Endothelial cell (in vitro differentiated cells): ENCODE results near the gene SLC5A9. TPM values are rescaled to one million over a fixed set of nuclear protein-coding genes. Genes with fewer than 3 reads are reported as not detected.
A peak's percentile ranks its signal among the peaks of the same experiment; 100 is the strongest.

Experiments used
- DNase-seq: peaks from one replicate; pipeline ENCODE4 v3.0.0; 2021; ENCODE audit warnings: low spot score
- H3K27ac Mint-ChIP-seq: one replicate; pipeline ENCODE4 v1.8.0; 2021; ENCODE audit warnings: mixed read lengths, inconsistent platforms; ENCODE audit not compliant: unreplicated experiment
- H3K27me3 Mint-ChIP-seq: one replicate; pipeline ENCODE4 v1.8.0; 2021; ENCODE audit warnings: mild to moderate bottlenecking, moderate library complexity, mixed read lengths, inconsistent platforms; ENCODE audit not compliant: unreplicated experiment
- H3K36me3 Mint-ChIP-seq: one replicate; pipeline ENCODE4 v1.8.0; 2021; ENCODE audit warnings: mild to moderate bottlenecking, low read depth, mixed read lengths, inconsistent platforms; ENCODE audit not compliant: unreplicated experiment
- H3K4me1 Mint-ChIP-seq: one replicate; pipeline ENCODE4 v1.8.0; 2021; ENCODE audit warnings: mild to moderate bottlenecking, mixed read lengths, inconsistent platforms; ENCODE audit not compliant: unreplicated experiment
- H3K4me3 Mint-ChIP-seq: one replicate; pipeline ENCODE4 v1.8.0; 2021; ENCODE audit warnings: mild to moderate bottlenecking, mixed read lengths, inconsistent platforms; ENCODE audit not compliant: unreplicated experiment
- H3K9me3 Mint-ChIP-seq: one replicate; pipeline ENCODE4 v1.8.0; 2021; ENCODE audit warnings: mixed read lengths, inconsistent platforms; ENCODE audit not compliant: unreplicated experiment
- total RNA-seq: library from RNA; stranded (reverse); fragmentation: NEBNext Ultra II Directional; extraction: Animal tissue kit (Norgen Biotek cat#: 25700); gene quantifications from one replicate; pipeline ENCODE4 v1.2.1, GENCODE V29; 2021; ENCODE audit not compliant: unreplicated experiment
- TF ChIP-seq, protein P1 (sequence below): fragments of 200-600 bp; sonication (generic); IDR thresholded peaks from one replicate; pipeline ENCODE4 v1.5.0; 2021; ENCODE audit warnings: antibody characterized with exemption; ENCODE audit not compliant: unreplicated experiment

Gene SLC5A9
- total RNA-seq, 1 donor from 2014 or later = 1.1 TPM

DNA sequence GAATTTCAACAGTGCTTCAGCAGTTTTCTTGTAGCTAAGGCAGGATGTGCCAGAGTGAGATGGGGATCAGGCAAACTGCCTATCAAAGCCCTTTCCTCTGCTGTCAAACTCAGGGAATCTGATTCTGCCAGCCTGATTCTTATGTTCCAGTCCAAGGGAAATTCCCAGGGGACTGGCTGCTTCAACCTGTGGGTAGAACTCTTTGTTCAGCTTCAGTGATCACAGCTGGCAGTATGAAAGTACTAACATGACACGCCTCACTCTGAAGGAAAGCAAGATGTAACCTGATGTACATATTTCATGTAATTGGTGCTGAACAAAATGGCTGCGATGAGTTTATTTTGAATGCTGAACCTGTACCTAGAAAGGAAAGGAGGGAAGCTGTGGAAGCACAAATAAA lies 40.1 kb upstream of the SLC5A9 start:
- peaks cover 7% of the 10 kb centered on the region for H3K9me3 Mint-ChIP-seq
- peaks cover 21% of the 10 kb centered on the region for H3K4me1 Mint-ChIP-seq
- H3K36me3 Mint-ChIP-seq = peaks cover 12% of the 10 kb centered on the region
- no peak overlapping the region for H3K4me3 Mint-ChIP-seq
- TF ChIP-seq, protein P1, sequence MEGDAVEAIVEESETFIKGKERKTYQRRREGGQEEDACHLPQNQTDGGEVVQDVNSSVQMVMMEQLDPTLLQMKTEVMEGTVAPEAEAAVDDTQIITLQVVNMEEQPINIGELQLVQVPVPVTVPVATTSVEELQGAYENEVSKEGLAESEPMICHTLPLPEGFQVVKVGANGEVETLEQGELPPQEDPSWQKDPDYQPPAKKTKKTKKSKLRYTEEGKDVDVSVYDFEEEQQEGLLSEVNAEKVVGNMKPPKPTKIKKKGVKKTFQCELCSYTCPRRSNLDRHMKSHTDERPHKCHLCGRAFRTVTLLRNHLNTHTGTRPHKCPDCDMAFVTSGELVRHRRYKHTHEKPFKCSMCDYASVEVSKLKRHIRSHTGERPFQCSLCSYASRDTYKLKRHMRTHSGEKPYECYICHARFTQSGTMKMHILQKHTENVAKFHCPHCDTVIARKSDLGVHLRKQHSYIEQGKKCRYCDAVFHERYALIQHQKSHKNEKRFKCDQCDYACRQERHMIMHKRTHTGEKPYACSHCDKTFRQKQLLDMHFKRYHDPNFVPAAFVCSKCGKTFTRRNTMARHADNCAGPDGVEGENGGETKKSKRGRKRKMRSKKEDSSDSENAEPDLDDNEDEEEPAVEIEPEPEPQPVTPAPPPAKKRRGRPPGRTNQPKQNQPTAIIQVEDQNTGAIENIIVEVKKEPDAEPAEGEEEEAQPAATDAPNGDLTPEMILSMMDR = no peak
- no peak overlapping the region for H3K27ac Mint-ChIP-seq
- DNase-seq = no peak
- peaks cover 2% of the 10 kb centered on the region for H3K27me3 Mint-ChIP-seq

DNA sequence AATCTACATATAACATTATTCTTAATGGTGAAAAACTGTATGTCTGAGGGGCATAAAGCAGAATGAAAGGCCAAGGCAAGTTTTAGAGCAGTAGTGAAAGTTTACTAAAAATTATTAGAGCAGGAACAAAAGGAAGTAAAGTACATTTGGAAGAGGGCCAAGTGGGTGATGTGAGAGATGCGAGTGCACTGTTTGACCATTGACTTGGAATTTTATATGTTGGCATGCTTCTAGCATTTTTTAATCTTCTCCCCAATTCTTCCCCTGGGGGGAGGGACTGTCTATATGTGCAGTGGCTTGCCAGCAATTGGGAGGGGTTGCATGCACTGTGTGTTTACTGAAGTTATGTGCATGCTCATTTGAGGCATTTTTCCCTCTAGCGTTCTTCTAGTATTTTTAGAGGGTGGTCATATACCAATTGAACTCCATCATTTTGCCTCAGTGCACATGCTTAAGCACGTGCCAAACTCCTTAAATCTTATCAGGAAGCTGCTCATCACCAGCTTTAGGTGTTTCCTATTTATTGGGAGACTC lies 36.1 kb upstream of the SLC5A9 start:
- DNase-seq = no peak
- peak overlapping the region; percentile 64 for H3K4me3 Mint-ChIP-seq
- H3K27me3 Mint-ChIP-seq = peaks cover 5% of the 10 kb centered on the region
- TF ChIP-seq, protein P1 = no peak
- peaks cover 27% of the 10 kb centered on the region for H3K36me3 Mint-ChIP-seq
- no peak overlapping the region for H3K27ac Mint-ChIP-seq
- no peaks in the 10 kb centered on the region for H3K4me1 Mint-ChIP-seq
- H3K9me3 Mint-ChIP-seq = peaks cover 32% of the 10 kb centered on the region

DNA sequence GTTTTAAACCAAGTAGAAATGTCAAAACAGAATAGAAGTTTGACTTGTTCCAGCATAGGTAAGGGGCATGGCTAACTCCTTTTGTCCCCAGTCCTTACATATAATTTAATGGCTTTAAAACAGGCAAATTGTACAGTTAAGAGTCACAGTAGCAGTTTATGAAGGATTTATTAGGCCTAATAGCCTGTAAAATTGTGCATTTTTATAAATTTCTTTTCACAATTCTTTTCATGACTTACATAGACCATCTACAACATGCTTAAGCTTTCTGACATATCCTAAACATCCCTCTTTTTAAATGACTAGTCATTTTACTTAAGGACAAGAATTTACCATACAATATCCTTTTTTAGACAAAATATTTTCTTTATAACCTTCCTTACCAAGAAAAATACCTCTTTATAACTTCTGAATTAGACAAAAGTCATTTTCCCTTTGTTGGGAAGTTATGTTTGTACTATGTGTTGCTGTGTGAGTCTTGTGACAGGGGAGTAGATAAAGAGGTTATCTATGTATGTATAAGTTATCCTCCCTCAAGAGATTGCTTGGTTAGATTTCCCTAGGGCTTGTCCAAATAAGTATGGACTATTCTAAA lies 34.5 kb upstream of the SLC5A9 start:
- H3K27me3 Mint-ChIP-seq = peaks cover 7% of the 10 kb centered on the region
- H3K27ac Mint-ChIP-seq = no peak overlapping the region
- H3K36me3 Mint-ChIP-seq = peaks cover 30% of the 10 kb centered on the region
- H3K4me1 Mint-ChIP-seq = no peaks in the 10 kb centered on the region
- DNase-seq = no peak
- peaks cover 35% of the 10 kb centered on the region for H3K9me3 Mint-ChIP-seq
- TF ChIP-seq, protein P1 = no peak
- no peak overlapping the region for H3K4me3 Mint-ChIP-seq

DNA sequence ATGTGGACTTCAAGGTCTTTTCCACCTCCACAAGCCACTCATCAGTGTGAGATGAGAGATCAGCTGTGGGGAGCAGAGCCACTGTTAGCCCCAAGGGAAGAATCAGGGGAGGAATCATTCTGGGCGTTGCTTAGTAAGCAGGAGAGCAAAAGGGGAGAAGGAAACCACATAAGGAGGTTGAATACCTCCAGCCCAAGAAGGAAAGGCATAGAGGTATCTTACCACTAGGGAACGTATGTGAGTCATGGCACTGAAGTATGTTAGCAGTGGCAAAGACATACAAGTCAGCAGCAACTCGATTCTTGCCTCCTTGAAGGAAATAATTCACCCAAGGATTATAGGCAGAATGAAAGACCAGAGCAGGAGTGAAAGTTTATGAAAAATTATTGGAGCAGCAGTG lies 31.6 kb upstream of the SLC5A9 start:
- no peak for DNase-seq
- no peaks in the 10 kb centered on the region for H3K4me1 Mint-ChIP-seq
- peaks cover 7% of the 10 kb centered on the region for H3K27me3 Mint-ChIP-seq
- H3K27ac Mint-ChIP-seq = no peak overlapping the region
- peaks cover 30% of the 10 kb centered on the region for H3K36me3 Mint-ChIP-seq
- TF ChIP-seq, protein P1 = no peak
- peaks cover 35% of the 10 kb centered on the region for H3K9me3 Mint-ChIP-seq
- no peak overlapping the region for H3K4me3 Mint-ChIP-seq

DNA sequence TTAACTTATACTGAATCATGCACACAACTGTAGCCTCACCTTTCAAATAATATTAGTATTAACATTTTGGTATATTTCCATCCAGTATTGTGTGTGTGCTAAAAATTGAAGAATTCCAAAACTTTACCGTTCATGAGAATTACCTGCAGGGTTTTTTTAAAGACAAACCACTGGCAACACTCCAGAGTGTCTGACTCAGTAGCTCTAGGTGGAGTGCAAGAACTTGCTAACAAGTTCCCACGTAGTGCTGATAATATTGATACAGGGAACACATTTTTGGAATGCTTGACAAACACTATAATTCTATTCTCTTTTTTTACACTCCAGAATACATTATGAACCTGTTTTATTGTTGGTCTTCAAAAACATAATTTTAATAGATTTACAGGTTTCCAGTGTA lies 27.7 kb upstream of the SLC5A9 start:
- no peak overlapping the region for H3K27ac Mint-ChIP-seq
- TF ChIP-seq, protein P1 = no peak
- H3K36me3 Mint-ChIP-seq = peaks cover 16% of the 10 kb centered on the region
- H3K9me3 Mint-ChIP-seq = peaks cover 18% of the 10 kb centered on the region
- no peak overlapping the region for H3K4me3 Mint-ChIP-seq
- H3K27me3 Mint-ChIP-seq = peaks cover 6% of the 10 kb centered on the region
- peaks cover 24% of the 10 kb centered on the region for H3K4me1 Mint-ChIP-seq
- DNase-seq = no peak
